ENCODE measurements around the gene KYAT1.

The KYAT1 gene

DNA sequence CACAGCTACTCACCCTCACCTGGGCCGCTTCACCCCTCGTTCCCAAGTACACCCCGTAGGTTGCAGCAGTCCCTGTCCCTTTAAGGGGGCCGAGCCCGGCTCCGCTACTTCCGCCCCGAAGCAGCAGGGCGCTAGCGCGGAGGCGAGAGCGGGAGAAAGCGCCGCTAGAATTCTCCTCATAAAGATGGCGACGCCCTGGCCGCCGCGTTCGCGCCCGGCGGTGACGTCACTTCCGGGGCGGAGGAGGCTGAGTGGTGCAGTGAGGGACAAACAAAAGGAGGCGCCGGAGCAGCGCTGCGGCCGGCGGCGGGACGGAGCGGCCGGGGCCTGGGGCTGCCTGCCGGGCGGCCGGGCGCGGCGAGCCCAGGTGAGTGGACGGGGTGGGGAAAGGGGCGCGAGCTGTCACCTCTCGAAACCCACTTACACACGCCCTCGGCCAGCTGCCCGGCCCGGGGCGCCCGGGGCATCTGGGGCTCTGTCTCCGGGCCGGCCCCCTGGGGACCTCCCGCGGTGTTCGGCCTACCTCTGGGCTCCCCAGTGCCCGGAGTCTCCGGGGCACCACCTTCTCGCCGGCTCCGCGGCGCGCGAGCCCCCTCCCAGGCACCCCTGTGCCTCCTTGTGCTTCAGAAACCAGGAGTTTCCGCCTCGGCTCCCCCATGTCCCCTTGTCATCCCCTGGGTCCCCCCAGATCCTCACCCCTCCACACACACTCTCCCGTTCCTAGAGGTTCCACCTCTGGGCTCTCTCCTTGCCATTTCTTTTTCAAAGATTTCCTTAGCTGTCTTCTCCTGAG is at the start of gene KYAT1, which contains the start of gene LRRC8A:
Gene KYAT1 (minus strand): TSS at position 67 of the 793 bp plus-strand sequence. CDS start 36,545 bp downstream, outside the sequence.
Gene LRRC8A (plus strand): TSS at position 250 of the 793 bp plus-strand sequence. CDS start 25,032 bp downstream, outside the sequence.
- peak; percentile 86 to 96 for DNase-seq

DNA sequence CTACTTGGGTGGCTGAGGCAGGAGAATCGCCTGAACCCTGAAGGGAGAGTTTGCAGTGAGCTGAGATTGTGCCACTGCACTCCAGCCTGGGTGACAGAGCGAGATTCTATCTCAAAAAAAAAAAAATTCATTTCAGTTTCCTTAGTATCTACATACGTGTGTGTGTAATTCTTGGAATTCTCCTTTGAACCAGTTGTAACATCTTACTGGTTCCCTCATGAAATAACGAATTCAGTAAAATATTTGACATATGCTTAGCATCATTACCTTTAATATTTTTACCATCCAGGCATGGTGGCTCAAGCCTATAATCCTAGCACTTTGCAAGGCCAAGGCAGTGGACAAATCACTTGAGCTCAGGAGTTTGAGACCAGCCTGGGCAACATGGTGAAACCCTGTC is 47.8 kb upstream of the KYAT1 start:
- DNase-seq: no peak

DNA sequence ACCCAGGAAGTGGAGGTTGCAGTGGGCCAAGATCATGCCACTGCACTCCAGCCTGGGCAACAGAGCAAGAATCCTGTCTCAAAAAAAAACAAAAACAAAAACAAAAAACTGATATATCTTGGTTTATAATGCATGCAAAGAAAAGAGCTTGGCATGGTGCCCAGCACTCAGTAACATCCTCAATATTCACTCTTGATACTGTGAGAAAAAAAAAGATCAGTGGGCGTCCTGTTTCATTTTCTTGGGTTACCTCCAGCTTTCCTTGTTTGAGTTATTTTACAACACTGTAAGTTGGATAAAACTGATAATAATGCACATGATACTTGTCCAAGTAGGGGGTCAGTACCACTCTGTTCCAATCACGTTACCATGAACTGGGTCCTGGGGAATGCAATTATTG is 46.9 kb upstream of the KYAT1 start:
- DNase-seq: no peak

DNA sequence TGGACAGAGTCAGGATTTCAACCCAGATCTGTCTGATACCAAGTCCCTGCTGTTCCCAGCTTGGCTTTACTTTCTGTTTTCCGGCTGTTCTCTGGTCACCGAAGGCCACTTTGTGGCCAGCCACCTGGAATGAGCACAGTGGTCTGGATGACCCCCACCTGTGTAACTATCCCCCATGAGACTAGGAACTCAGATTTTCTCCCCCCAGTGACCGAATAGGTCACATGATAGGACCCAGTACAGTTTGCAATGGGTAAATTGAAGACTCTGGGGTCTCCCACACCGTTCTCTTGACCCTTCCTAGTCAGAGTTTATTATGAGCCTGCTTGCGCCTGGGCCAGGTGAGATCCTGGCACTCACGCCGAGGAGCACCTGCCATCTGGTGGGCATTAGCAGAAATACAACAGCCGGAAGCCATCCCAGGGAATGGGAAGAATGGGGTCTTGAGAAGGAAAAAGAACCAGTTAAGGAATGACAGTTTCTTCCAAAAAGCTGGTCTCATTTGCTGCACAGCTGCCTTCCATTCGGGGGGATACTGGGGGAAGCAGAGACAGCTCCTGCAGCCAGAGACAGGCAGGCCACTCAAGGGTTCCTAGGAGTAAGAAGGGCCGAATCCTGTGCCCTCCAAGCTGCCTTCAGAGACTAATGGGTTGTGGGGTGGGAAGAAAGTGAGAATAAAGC is 46.1 kb upstream of the KYAT1 start:
- peak in 1 of 2 experiments; percentile 58 for DNase-seq

DNA sequence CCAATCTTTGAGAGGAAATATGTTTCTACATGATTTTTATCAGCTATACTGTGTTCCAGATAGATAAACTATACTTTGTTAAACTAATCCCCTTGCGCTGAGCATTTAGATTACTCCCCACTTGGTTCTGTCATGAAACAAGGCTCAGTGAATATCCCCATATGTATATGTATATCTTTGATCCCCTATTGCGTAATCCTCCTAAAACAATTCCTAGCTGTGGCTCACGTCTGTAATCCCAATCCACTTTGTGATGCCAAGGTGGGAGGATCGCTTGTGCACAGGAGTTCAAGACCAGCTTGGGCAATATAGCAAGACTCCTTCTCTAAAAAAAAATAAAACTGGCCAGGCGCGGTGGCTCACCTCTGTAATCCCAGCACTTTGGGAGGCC is 41.7 kb upstream of the KYAT1 start:
- DNase-seq: no peak

DNA sequence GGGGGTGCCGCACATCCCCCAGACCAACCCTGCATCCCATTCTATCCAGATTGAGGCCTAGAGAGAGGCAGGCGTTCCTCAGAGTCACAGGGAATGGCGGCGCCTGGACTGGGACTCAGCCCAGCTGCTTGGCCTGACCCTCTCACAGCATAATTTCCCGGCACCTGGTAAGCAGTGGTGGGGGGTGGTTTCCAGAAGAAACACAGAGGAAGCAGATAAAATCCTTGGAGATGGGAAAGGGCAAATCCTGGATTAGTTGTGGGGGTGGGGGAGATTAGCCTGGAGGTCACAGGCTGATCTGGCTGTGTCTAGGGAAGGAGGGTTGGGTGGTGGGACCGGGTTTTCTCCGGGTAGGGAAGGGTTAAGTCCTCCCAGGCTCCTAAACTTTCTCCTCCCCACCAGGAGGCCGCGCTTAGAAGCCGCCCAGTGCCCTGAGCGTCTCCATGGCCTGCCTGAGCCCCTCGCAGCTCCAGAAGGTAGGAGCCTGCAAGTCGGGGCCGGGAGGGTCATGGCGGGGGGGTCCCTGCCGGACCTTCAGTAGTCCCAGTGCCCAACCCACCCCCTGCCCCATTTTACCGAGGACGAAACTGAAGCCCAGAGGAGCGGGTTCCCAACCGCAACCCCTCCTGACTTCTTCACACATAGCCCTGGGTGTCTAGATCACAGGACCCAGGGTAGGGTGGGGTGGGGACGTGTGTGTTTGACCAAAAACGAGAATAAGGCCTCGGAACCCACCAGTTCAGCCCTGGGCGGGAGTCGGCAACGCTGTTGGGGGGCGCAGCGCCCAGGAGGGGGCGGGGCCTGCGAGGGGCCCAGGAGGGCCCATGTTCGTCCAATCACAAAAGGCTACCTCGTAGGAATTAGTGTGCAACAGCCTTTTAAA is 40.4 kb upstream of the KYAT1 start:
- no peak for DNase-seq

DNA sequence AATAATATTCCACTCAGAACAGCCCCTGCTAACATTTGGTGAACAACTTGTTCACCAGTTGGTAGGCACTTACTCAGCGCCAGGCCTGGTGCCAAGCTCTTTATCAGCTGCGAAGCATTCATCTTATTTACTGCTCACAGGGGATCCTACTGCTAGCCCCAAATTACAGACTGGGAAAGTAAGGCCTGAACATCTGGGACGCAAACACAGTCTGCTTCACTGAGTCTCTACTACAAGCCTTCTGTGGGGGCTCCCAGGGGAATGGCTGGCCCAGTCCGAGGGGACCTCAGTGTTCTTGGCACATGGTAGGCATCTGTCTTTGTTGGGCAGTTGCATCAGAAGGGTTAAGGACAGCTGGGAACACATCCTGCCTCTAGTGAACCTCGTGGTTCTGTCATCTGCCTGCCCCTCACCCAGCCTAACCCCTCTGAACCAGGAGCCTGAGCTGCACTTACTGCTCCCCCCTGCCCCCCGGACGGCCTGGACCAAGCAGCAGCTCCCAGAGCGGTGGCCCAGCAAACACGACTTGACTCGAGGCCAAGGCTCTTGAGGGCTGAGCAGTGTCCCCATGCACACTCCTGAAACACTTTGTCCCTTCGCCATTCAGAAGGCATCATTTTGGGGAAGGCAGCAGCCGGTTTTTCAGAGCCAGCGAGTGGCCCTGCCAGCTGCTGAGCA is 38.8 kb upstream of the KYAT1 start, which contains the start of gene PHYHD1:
Gene PHYHD1 (plus strand): TSS at position 602 of the 678 bp plus-strand sequence. CDS start 1,342 bp downstream, outside the sequence.
- DNase-seq: no peak

DNA sequence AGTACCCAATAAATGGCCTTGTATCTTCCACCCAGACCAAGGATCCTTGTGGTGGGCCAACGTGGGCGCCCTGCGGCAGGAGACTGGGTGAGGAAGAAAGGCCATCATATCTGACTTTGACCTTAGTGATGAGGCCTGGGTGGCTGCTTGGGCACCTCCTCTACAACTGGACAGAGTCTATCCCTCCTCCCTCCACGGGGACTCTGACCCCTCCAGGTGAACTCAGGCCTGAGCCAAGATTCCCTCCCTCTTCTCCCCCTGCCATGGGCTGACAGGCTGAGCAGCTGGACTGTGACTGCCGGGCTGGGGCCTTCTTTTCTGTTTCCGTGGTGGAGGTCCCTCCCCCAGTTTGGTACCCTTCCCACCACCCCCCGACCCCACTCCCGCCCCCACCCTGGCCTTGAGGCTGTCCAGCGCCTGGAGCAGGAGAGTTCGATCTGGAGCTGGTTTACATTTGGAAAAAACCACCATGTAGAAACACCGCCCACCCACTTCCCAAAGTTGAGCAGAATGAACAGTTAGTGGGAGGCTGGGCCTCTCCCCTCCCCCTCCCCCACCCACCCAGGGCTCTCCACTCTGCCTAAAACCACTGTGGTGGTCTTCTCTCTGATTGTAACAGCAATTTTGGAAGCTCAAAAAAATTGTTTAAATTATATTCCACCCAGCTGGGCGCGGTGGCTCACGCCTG is 37.8 kb upstream of the KYAT1 start:
- no peak for DNase-seq

DNA sequence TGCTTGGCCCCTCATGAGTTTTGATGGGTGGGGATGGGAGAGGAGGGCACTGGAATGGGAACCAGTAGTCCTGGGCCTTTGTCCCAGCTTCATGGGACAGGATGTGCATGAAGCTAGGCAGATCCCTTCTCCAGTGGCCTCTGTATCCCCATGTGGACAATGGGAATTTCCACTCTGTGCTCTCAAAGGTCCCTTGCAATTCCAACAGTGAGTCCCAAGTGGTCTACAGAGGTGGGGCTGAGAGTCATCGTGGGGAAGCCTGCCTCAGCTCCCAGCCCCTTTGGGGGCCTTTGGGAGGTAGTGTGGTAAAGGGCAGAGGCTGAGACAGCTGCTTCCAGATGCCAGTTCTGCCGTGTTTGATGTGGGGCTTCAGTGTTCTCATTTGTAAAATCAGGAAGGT is 37.2 kb upstream of the KYAT1 start:
- DNase-seq: no peak

DNA sequence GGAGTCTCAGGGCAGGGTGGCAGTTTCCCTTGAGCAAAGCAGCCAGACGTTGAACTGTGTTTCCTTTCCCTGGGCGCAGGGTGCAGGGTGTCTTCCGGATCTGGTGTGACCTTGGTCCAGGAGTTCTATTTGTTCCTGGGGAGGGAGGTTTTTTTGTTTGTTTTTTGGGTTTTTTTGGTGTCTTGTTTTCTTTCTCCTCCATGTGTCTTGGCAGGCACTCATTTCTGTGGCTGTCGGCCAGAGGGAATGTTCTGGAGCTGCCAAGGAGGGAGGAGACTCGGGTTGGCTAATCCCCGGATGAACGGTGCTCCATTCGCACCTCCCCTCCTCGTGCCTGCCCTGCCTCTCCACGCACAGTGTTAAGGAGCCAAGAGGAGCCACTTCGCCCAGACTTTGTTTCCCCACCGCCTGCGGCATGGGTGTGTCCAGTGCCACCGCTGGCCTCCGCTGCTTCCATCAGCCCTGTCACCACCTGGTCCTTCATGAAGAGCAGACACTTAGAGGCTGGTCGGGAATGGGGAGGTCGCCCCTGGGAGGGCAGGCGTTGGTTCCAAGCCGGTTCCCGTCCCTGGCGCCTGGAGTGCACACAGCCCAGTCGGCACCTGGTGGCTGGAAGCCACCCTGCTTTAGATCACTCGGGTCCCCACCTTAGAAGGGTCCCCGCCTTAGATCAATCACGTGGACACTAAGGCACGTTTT is 35.5 kb upstream of the KYAT1 start:
- DNase-seq: no peak

DNA sequence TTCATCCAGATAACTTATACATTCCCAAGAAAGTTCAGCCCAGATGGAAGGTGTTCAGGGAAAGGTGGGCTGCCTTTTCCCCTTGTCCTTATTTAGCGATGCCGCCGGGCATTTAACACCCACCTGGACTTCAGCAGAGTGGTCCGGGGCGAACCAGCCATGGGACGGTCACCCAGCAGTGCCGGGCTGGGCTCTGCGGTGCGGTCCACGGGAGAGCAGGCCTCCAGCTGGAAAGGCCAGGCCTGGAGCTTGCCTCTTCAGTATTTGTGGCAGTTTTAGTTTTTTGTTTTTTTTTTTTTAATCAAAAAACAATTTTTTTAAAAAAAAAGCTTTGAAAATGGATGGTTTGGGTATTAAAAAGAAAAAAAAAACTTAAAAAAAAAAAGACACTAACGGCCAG is 35.0 kb upstream of the KYAT1 start:
- no peak for DNase-seq

DNA sequence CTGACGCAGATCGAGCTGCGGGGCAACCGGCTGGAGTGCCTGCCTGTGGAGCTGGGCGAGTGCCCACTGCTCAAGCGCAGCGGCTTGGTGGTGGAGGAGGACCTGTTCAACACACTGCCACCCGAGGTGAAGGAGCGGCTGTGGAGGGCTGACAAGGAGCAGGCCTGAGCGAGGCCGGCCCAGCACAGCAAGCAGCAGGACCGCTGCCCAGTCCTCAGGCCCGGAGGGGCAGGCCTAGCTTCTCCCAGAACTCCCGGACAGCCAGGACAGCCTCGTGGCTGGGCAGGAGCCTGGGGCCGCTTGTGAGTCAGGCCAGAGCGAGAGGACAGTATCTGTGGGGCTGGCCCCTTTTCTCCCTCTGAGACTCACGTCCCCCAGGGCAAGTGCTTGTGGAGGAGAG is 34.5 kb upstream of the KYAT1 start:
- DNase-seq: no peak

DNA sequence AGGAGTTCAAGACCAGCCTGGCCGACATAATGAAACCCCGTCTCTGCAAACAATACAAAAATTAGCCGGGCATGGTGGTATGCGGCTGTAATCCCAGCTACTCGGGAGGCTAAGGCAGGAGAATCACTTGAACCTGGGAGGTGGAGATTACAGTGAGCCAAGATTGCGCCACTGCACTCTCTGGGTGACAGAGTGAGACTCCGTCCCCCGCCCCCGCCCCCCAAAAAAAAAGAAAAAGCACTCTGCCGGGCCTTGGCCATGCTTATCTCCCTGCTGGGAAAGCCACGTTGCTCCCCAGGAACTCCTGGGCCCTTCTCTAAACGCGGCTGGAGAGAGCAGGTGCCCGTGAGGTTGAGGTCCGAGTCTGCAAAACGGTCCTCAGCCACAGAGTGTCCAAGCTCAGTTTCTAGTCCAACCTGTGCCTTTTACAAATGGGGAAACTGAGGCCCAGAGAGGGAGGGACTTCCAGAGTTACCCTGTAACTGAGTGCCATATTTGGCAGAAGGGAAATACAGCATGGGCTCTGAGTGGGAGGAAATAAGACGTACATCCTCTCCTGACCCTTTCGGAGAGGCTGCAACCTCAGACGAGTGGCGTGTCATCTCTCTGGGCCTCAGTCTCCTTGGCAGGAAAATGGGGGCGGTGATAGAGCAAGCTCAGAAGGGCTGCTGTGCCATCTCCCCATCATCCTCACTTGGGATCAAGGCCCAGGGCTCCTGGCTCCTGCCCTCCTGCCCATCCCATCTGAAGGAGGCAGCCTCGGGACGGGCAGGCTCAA is 32.4 kb upstream of the KYAT1 start:
- no peak for DNase-seq

DNA sequence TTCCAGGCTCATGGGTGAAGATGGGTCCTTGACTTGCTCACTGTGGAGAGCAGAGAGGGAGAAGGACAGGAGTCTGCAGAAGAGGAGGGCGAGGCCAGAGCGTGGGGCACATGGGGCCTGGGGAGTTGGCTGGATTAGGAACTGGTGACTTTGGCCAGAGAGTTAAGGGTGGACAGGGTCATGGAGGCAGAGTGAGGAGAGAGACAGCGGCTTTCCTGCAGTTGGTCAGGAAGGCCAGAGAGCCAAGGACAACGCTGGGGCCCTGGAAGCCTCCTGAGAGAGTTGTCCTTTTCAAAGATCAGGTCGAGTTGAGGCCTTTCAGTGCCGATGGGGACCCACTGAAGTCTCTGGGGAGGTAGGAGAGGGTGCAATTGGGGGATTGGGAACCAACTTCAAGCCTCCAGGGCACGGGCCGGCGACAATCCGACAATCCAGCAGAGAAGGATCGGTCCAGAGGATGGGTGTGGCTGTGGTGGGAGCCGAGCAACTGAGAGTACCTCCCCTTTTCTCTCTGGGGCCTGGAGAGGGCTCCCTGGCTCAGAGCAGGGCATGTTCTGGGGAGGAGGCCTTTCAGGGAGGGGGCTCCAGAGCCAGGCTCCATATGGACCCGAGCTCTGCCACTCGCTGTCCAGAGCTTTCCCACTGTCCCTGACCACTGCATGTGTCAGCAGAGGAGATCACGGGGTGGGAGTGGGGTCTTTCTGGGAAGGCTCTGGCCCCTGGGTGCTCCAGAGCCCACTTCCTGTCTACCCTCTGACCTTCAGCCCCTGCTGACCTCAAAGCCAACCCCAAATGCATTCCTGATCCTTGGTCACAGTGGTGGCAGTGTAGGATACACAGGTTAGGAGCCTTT is 31.5 kb upstream of the KYAT1 start:
- DNase-seq: no peak

DNA sequence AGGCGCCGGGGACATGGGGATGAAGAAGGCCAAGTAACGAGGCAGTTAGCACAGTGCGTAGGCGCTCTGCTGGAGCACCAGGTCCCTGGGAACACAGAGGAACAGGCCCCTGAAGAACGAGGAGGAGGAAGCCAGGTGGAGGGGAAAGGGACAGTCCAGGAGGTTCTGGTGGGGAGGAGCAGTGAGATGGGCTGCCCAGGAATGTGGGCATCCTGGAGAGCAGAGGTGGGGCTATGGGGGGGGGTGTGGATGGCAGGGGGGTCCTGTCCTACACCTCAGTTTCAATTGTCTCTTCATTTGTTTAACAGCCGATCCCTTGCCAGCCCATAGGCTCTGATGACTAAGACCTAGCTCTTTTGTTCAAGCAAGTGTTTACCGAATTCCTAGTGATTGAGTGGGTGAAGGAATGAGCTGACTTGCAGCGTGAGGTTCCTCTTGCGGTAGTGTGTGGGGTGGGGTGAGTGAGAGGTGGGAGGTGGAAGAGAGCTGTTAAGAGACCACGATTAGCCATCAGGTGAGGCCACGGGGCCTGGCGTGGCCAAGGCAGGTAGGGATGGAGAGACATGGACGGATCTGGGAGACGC is 30.6 kb upstream of the KYAT1 start:
- no peak for DNase-seq

DNA sequence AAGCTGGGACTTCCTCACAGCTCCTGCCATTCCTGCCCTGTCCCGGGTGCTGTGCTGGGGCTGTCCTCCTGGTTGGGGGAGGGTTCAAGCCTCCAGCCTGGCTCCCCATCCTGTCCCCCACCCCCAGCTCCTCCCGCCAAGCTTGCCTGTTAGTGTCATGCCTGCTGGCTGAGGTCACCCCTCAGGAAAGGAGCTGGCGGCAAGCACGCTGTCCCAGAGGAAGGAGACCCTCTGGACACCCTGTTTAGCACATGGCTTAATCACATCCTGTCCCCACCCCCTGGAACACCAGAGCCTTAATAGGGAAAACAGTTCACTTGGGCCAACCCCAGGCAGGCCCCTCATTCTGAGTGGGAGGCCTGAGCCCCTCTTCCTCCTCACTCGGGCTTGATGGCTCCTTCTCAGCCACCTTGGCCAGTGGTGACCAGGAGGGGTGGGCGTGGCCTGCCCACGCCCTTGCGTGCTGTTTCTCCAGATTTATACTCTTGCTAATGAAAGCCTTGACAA is 29.8 kb upstream of the KYAT1 start:
- DNase-seq: no peak

DNA sequence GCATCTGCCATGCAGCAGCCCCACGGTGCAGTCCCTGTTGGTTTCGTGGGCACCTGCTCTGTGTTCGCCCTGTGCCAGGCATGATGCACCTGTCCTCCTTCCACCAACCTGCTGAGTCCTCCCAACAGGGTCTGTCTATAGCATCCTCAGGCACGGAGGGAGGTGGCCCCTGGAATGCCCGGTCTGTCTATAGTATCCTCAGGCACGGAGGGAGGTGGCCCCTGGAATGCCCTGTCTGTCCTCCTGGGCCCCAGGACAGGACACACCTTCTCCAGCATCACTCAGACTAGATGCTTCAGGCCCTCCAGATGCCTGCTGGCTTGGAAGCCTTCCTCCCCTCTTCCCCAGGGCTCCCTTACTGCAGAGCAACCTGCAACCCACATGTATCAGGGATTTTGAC is 29.2 kb upstream of the KYAT1 start:
- no peak for DNase-seq

DNA sequence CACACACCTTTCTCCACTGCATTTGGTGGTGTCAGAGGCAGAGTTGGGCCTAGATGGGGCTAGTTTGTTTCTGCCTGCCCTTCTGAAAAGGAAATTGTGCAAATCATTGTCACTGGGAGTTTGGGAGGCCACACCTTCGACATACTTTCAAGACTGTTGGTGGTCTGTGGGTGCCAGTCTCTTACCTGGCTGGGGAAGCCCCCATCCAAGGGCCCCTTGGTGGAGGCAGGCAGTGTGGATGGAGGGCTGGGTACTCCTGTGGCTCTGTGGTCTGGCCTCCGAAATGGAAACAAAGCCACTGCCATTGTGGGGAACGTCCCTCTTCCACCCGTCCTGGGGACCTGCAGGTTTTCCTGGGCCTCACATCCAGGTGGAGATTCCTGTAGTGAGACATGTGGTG is 28.1 kb upstream of the KYAT1 start:
- no peak for DNase-seq

DNA sequence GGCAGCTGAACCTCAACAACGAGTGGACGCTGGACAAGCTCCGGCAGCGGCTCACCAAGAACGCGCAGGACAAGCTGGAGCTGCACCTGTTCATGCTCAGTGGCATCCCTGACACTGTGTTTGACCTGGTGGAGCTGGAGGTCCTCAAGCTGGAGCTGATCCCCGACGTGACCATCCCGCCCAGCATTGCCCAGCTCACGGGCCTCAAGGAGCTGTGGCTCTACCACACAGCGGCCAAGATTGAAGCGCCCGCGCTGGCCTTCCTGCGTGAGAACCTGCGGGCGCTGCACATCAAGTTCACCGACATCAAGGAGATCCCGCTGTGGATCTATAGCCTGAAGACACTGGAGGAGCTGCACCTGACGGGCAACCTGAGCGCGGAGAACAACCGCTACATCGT is 26.6 kb upstream of the KYAT1 start:
- no peak for DNase-seq
